HCT116 (cell line): ENCODE results near the gene PRRT4. TPM values are rescaled to one million over a fixed set of nuclear protein-coding genes. Genes with fewer than 3 reads are reported as not detected.

Experiments
- ATAC-seq: fragments of 200-7000 bp; cut with Tn5 transposase; 2 replicates; pipeline ENCODE4 v1.9.1; 2020; ENCODE audit warnings: mild to moderate bottlenecking, moderate library complexity
- BruUV-seq: library from RNA; stranded (reverse); fragments of 400-500 nt; replicated peaks from 2 replicates; lab custom pipeline; 2021; lab: Mats Ljungman, UMichigan
- CTCF ChIA-PET: fragments of 300-600 bp; sonication (Branson Sonifier 250); formaldehyde crosslinking; loops from one replicate; lab custom pipeline; 2021; ENCODE audit warnings: antibody characterized with exemption; lab: Charles Lee
- POLR2A ChIA-PET: fragments of 300-600, 350-600 bp; sonication (Branson Sonifier 250); formaldehyde crosslinking; loops from one replicate; lab custom pipeline; 2021; ENCODE audit warnings: antibody characterized with exemption; lab: Charles Lee
- RAD21 ChIA-PET, 2 experiments: fragments of 300-600 bp; sonication (Branson Sonifier 250); formaldehyde crosslinking; loops; one replicate each; lab custom pipeline; 2023; ENCODE audit warnings: low total read pairs in 2 of 2; ENCODE audit not compliant: uncharacterized antibody in 2 of 2, unreplicated experiment in 2 of 2, low non-redundant PET in 1 of 2; lab: Charles Lee
- DNase-seq: peaks from one replicate; pipeline ENCODE4 v3.0.0-alpha.2; 2010; ENCODE audit warnings: low read depth, low spot score
- H2AFZ ChIP-seq: fragments of 200-600 bp; shearing (Covaris generic), sonication (generic); 2 replicates; pipeline ENCODE4 v1.6.1; 2017; ENCODE audit warnings: low read depth, mixed run types, mixed read lengths, antibody characterized with exemption, low read length; ENCODE audit not compliant: poor library complexity, severe bottlenecking
- H3K27ac ChIP-seq: 2 replicates; pipeline ENCODE4 v1.5.1; 2012; ENCODE audit warnings: low read depth, low read length
- H3K27me3 ChIP-seq: fragments of 200-600 bp; sonication (generic); 2 replicates; pipeline ENCODE4 v1.6.1; 2016; ENCODE audit warnings: mixed run types, low read length, mixed read lengths; ENCODE audit not compliant: insufficient read depth
- H3K36me3 ChIP-seq, 2 experiments: fragments of 200-500 bp in 1 of 2; fragments of 200-600 bp in 1 of 2; sonication (Bioruptor generic) in 1 of 2; sonication (generic) in 1 of 2; 2 replicates each; pipeline versions ENCODE4 v1.5.1 to v1.6.1; 2014 to 2016; ENCODE audit warnings: low read length in 2 of 2, inconsistent platforms in 1 of 2, mixed read lengths in 1 of 2, mixed run types in 1 of 2; ENCODE audit not compliant: insufficient read depth in 2 of 2, control insufficient read depth in 1 of 2
- H3K4me1 ChIP-seq, 2 experiments: fragments of 200-600 bp in 1 of 2; sonication (generic) in 1 of 2; 2 replicates each; pipeline versions ENCODE4 v1.5.1 to v1.6.1; 2012 to 2017; ENCODE audit warnings: low read length in 2 of 2, inconsistent platforms in 1 of 2, mild to moderate bottlenecking in 1 of 2, mixed read lengths in 1 of 2, mixed run types in 1 of 2, moderate library complexity in 1 of 2; ENCODE audit not compliant: insufficient read depth in 2 of 2, control insufficient read depth in 1 of 2
- H3K4me2 ChIP-seq: fragments of 200-600 bp; sonication (generic); 2 replicates; pipeline ENCODE4 v1.6.1; 2017; ENCODE audit warnings: mixed run types, low read length, mixed read lengths
- H3K4me3 ChIP-seq, 2 experiments: fragments of 200-600 bp in 1 of 2; sonication (generic) in 1 of 2; replicated peaks in 1 of 2; 2 replicates each; pipeline ENCODE4 v1.5.1; 2011 to 2016; ENCODE audit warnings: low read length in 2 of 2, control low read depth in 1 of 2, low read depth in 1 of 2, mild to moderate bottlenecking in 1 of 2, mixed read lengths in 1 of 2, mixed run types in 1 of 2
- H3K79me2 ChIP-seq: fragments of 200-600 bp; sonication (generic); 2 replicates; pipeline ENCODE4 v1.6.1; 2017; ENCODE audit warnings: mild to moderate bottlenecking, mixed run types, low read length, moderate library complexity, mixed read lengths; ENCODE audit not compliant: insufficient read depth
- H3K9ac ChIP-seq: fragments of 200-600 bp; sonication (generic); 2 replicates; pipeline ENCODE4 v1.6.1; 2016; ENCODE audit warnings: low read length, mixed read lengths
- H3K9me2 ChIP-seq: fragments of 200-600 bp; sonication (generic), shearing (Covaris generic); 2 replicates; pipeline ENCODE4 v1.6.1; 2017; ENCODE audit warnings: mixed run types, mild to moderate bottlenecking, moderate library complexity; ENCODE audit not compliant: insufficient read depth
- H3K9me3 ChIP-seq, 2 experiments: fragments of 200-500 bp in 1 of 2; fragments of 200-600 bp in 1 of 2; sonication (Bioruptor generic) in 1 of 2; sonication (generic) in 1 of 2; 2 replicates each; pipeline ENCODE4 v1.6.1; 2014 to 2017; ENCODE audit warnings: low read length in 2 of 2, mixed read lengths in 2 of 2, inconsistent platforms in 1 of 2, low read depth in 1 of 2, mild to moderate bottlenecking in 1 of 2, mixed run types in 1 of 2, moderate library complexity in 1 of 2; ENCODE audit not compliant: control insufficient read depth in 1 of 2, insufficient read depth in 1 of 2
- H4K20me1 ChIP-seq: fragments of 200-600 bp; sonication (generic), shearing (Covaris generic); 2 replicates; pipeline ENCODE4 v1.6.1; 2017; ENCODE audit warnings: mixed run types, mild to moderate bottlenecking, moderate library complexity; ENCODE audit not compliant: insufficient read depth
- CEBPB ChIP-seq: IDR thresholded peaks from 2 replicates; pipeline ENCODE4 v1.6.1; 2012; ENCODE audit warnings: low read depth
- EGR1 ChIP-seq: IDR thresholded peaks from 2 replicates; pipeline ENCODE4 v1.6.1; 2012; ENCODE audit warnings: low read depth
- ELF1 ChIP-seq: IDR thresholded peaks from 2 replicates; pipeline ENCODE4 v1.6.1; 2012; ENCODE audit warnings: low read depth, borderline replicate concordance
- EZH2 ChIP-seq: fragments of 200-600 bp; sonication (generic); IDR thresholded peaks from 2 replicates; pipeline ENCODE4 v1.6.1; 2017; ENCODE audit warnings: antibody characterized with exemption, mixed run types
- EZH2phosphoT487 ChIP-seq: fragments of 200-600 bp; IDR thresholded peaks from 2 replicates; pipeline ENCODE4 v1.6.1; 2018; ENCODE audit warnings: antibody characterized with exemption, borderline replicate concordance
- RAD21 ChIP-seq: IDR thresholded peaks from 2 replicates; pipeline ENCODE4 v1.6.1; 2012; ENCODE audit warnings: low read depth, mild to moderate bottlenecking
- SRF ChIP-seq: IDR thresholded peaks from 2 replicates; pipeline ENCODE4 v1.6.1; 2012; ENCODE audit warnings: low read depth
- YY1 ChIP-seq: IDR thresholded peaks from 2 replicates; pipeline ENCODE4 v1.6.1; 2011; ENCODE audit warnings: low read length, low read depth, moderate library complexity, mild to moderate bottlenecking; ENCODE audit not compliant: insufficient replicate concordance; ENCODE audit errors: extremely low read depth
- ZFX ChIP-seq: fragments of 450-650 bp; IDR thresholded peaks from 2 replicates; pipeline ENCODE4 v1.6.1; 2017
- intact Hi-C: fragments of 100-400 bp; cut with micrococcal nuclease; formaldehyde crosslinking; loops from 2 replicates; pipeline ENCODE4 v1.10.0; 2022
- total RNA-seq: library from RNA; stranded (reverse); gene quantifications from one replicate; pipeline ENCODE4 v1.2.1, GENCODE V29; 2021; ENCODE audit not compliant: unreplicated experiment
- TF ChIP-seq, protein P1 (sequence below): IDR thresholded peaks from 2 replicates; pipeline ENCODE4 v1.6.1; 2012; ENCODE audit warnings: low read depth
- TF ChIP-seq, protein P2 (sequence below): IDR thresholded peaks from 2 replicates; pipeline ENCODE4 v1.6.1; 2012

Gene PRRT4
- total RNA-seq, 1 experiment from 2014 or later = 4.0 TPM

DNA sequence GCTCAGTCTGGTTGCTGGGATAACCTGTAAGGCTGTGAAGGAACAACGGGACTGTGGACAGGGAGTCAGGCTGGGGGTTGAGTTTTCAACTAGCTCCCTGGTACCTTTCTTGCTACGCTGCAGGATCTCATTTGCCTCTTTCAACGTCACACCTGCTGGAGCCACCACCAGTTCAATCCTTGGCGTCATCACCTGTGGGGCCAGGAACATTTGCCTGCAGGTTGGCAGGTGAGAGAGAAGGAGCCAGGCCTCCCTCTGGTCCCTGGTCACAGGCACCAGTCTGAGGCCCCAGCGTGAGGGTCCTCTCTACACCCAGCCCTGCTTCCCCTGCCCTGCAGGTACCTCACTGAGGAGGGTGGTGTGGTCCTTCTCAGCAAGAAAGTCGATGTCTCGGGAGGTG, 38.5 kb upstream of the PRRT4 start:
- Histone ChIP-seq H3K27me3 (no peaks in the 10 kb centered on the region), H3K9me2 (no peaks in the 10 kb centered on the region), H4K20me1 (no peaks in the 10 kb centered on the region; the same call in 1 of the 2 replicates), H3K79me2 (peaks cover 29% of the 10 kb centered on the region), H3K36me3 (peaks cover 40 to 59% of the 10 kb centered on the region in 2 experiments), H3K4me1 (peaks cover 11 to 13% of the 10 kb centered on the region in 2 experiments), H3K9ac (no peak overlapping the region), H3K27ac (no peak overlapping the region), H2AFZ (no peak overlapping the region), H3K4me2 (no peak overlapping the region), H3K4me3 (no peak overlapping the region), H3K9me3 (no peaks in the 10 kb centered on the region)
- BruUV-seq = no TSS peak
- no peak for ATAC-seq
- ChIA-PET RAD21 (interaction anchor here in 1 of 2 experiments (0.7 to 0.8 kb wide), 2 partner anchors 26 to 74 kb away, joined by 3 read pairs; no protein-coding TSS in a partner anchor), CTCF (interaction anchor here (0.8 to 4.4 kb wide), 8 partner anchors 9 to 481 kb away, joined by 3 to 24 read pairs (median 4); partner anchors contain the start of gene IMPDH1), POLR2A (interaction anchor here (0.7 kb wide), 1 partner anchor 273 kb away, joined by 3 read pairs; no protein-coding TSS in a partner anchor)
- no peak for DNase-seq
- TF ChIP-seq YY1 (no peak), ZFX (no peak), EGR1 (no peak), RAD21 (no peak), ELF1 (no peak), EZH2 (no peak), SRF (no peak), CEBPB (no peak), EZH2phosphoT487 (no peak)
- TF ChIP-seq, protein P1, sequence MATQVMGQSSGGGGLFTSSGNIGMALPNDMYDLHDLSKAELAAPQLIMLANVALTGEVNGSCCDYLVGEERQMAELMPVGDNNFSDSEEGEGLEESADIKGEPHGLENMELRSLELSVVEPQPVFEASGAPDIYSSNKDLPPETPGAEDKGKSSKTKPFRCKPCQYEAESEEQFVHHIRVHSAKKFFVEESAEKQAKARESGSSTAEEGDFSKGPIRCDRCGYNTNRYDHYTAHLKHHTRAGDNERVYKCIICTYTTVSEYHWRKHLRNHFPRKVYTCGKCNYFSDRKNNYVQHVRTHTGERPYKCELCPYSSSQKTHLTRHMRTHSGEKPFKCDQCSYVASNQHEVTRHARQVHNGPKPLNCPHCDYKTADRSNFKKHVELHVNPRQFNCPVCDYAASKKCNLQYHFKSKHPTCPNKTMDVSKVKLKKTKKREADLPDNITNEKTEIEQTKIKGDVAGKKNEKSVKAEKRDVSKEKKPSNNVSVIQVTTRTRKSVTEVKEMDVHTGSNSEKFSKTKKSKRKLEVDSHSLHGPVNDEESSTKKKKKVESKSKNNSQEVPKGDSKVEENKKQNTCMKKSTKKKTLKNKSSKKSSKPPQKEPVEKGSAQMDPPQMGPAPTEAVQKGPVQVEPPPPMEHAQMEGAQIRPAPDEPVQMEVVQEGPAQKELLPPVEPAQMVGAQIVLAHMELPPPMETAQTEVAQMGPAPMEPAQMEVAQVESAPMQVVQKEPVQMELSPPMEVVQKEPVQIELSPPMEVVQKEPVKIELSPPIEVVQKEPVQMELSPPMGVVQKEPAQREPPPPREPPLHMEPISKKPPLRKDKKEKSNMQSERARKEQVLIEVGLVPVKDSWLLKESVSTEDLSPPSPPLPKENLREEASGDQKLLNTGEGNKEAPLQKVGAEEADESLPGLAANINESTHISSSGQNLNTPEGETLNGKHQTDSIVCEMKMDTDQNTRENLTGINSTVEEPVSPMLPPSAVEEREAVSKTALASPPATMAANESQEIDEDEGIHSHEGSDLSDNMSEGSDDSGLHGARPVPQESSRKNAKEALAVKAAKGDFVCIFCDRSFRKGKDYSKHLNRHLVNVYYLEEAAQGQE = no peak
- TF ChIP-seq, protein P2, sequence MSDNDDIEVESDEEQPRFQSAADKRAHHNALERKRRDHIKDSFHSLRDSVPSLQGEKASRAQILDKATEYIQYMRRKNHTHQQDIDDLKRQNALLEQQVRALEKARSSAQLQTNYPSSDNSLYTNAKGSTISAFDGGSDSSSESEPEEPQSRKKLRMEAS = no peak
- intact Hi-C loops = no loop called here
